Mesenchymal stem cell (in vitro differentiated cells and primary cell): ENCODE measurements around the gene PHF2.
A peak's percentile ranks its signal among the peaks of the same experiment; 100 is the strongest.

Experiments used
- DNase-seq: peaks from one replicate; pipeline ENCODE4 v3.0.0-alpha.2; 2013
- H2AFZ ChIP-seq: one replicate; pipeline ENCODE4 v1.6.1; 2013; ENCODE audit warnings: low read depth, mild to moderate bottlenecking, control low read depth, inconsistent platforms, low read length, moderate library complexity
- H2AK5ac ChIP-seq: 2 replicates; pipeline ENCODE4 v1.6.1; 2013; ENCODE audit warnings: low read length, moderate library complexity, mild to moderate bottlenecking, inconsistent platforms; ENCODE audit not compliant: severe bottlenecking
- H2BK120ac ChIP-seq: one replicate; pipeline ENCODE4 v1.6.1; 2013; ENCODE audit warnings: low read depth, mild to moderate bottlenecking, inconsistent platforms, low read length, moderate library complexity
- H2BK12ac ChIP-seq, 2 experiments: one replicate each; pipeline ENCODE4 v1.6.1; 2013; ENCODE audit warnings: inconsistent platforms in 2 of 2, low read length in 2 of 2, mild to moderate bottlenecking in 2 of 2, moderate library complexity in 2 of 2, control low read depth in 1 of 2
- H2BK15ac ChIP-seq: one replicate; pipeline ENCODE4 v1.6.1; 2013; ENCODE audit warnings: mild to moderate bottlenecking, low read depth, inconsistent platforms; ENCODE audit not compliant: poor library complexity, severe bottlenecking
- H2BK5ac ChIP-seq: 2 replicates; pipeline ENCODE4 v1.6.1; 2013; ENCODE audit warnings: low read depth, mild to moderate bottlenecking, low read length, control low read depth, inconsistent platforms; ENCODE audit not compliant: poor library complexity, severe bottlenecking
- H3K14ac ChIP-seq, 2 experiments: one replicate each; pipeline ENCODE4 v1.6.1; 2013; ENCODE audit warnings: inconsistent platforms in 2 of 2, low read length in 2 of 2, control low read depth in 1 of 2, mild to moderate bottlenecking in 1 of 2, moderate library complexity in 1 of 2
- H3K18ac ChIP-seq, 2 experiments: one replicate each; pipeline ENCODE4 v1.6.1; 2013; ENCODE audit warnings: inconsistent platforms in 2 of 2, low read length in 2 of 2, control low read depth in 1 of 2, low read depth in 1 of 2, mild to moderate bottlenecking in 1 of 2
- H3K23ac ChIP-seq, 2 experiments: one replicate each; pipeline ENCODE4 v1.6.1; 2013; ENCODE audit warnings: inconsistent platforms in 2 of 2, low read length in 2 of 2, mild to moderate bottlenecking in 2 of 2, moderate library complexity in 2 of 2, control low read depth in 1 of 2
- H3K27ac ChIP-seq: 2 replicates; pipeline ENCODE4 v1.5.1; 2013; ENCODE audit warnings: mild to moderate bottlenecking, moderate library complexity, low read length, control low read depth, inconsistent platforms; ENCODE audit not compliant: poor library complexity, severe bottlenecking
- H3K27me3 ChIP-seq, 2 experiments: 2 replicates each; pipeline versions ENCODE4 v1.6.1 to v1.7.0; 2013; ENCODE audit warnings: low read length in 2 of 2, mild to moderate bottlenecking in 2 of 2, moderate library complexity in 2 of 2, control low read depth in 1 of 2, inconsistent platforms in 1 of 2; ENCODE audit not compliant: control insufficient read depth in 1 of 2, insufficient read depth in 1 of 2
- H3K36me3 ChIP-seq, 2 experiments: 2 replicates each; pipeline versions ENCODE4 v1.6.1 to v1.7.0; 2013; ENCODE audit warnings: low read length in 2 of 2, control low read depth in 1 of 2, inconsistent platforms in 1 of 2, low read depth in 1 of 2, mild to moderate bottlenecking in 1 of 2; ENCODE audit not compliant: insufficient read depth in 2 of 2, control insufficient read depth in 1 of 2
- H3K4ac ChIP-seq, 2 experiments: one replicate each; pipeline ENCODE4 v1.6.1; 2013; ENCODE audit warnings: inconsistent platforms in 2 of 2, low read length in 2 of 2, mild to moderate bottlenecking in 2 of 2, moderate library complexity in 2 of 2, control low read depth in 1 of 2, low read depth in 1 of 2
- H3K4me1 ChIP-seq: 2 replicates; pipeline ENCODE4 v1.6.1; 2013; ENCODE audit warnings: low read depth, low read length, control low read depth; ENCODE audit not compliant: control insufficient read depth, insufficient read depth
- H3K4me2 ChIP-seq: 2 replicates; pipeline ENCODE4 v1.6.1; 2013; ENCODE audit warnings: low read length, mild to moderate bottlenecking, inconsistent platforms; ENCODE audit not compliant: poor library complexity, severe bottlenecking
- H3K4me3 ChIP-seq, 2 experiments: 2 replicates each; pipeline versions ENCODE4 v1.5.1 to v1.7.0; 2013; ENCODE audit warnings: low read length in 2 of 2, mild to moderate bottlenecking in 2 of 2, control low read depth in 1 of 2, low read depth in 1 of 2; ENCODE audit not compliant: insufficient read depth in 1 of 2
- H3K79me1 ChIP-seq: replicated peaks from 2 replicates; pipeline ENCODE4 v1.6.1; 2013; ENCODE audit warnings: mild to moderate bottlenecking, control low read depth, low read length, inconsistent platforms; ENCODE audit not compliant: poor library complexity, severe bottlenecking
- H3K9ac ChIP-seq: 2 replicates; pipeline ENCODE4 v1.7.0; 2013; ENCODE audit warnings: mild to moderate bottlenecking, low read length, moderate library complexity
- H3K9me3 ChIP-seq: 2 replicates; pipeline ENCODE4 v1.7.0; 2013; ENCODE audit warnings: mild to moderate bottlenecking, low read length; ENCODE audit not compliant: control insufficient read depth
- H4K8ac ChIP-seq: one replicate; pipeline ENCODE4 v1.6.1; 2013; ENCODE audit warnings: inconsistent platforms, mild to moderate bottlenecking, low read length, moderate library complexity
- H4K91ac ChIP-seq: one replicate; pipeline ENCODE4 v1.6.1; 2013; ENCODE audit warnings: mild to moderate bottlenecking, low read length, inconsistent platforms
- WGBS: methylation state at CpG from one replicate; pipeline ENCODE4 v1.1.7; 2013; ENCODE audit warnings: mixed read lengths; 5-methylcytosine and 5-hydroxymethylcytosine counted together

PHF2 gene

GRCh38 chr9:93594041-93594756 lies 17.8 kb downstream of the PHF2 start:
- peaks cover 0 to 7% of the 10 kb centered on the region in 2 experiments for H3K36me3 ChIP-seq
- H2BK5ac ChIP-seq = no peak overlapping the region
- H2BK15ac ChIP-seq = no peak overlapping the region
- no peak overlapping the region for H2AK5ac ChIP-seq
- no peak for DNase-seq
- H3K18ac ChIP-seq = no peak overlapping the region
- WGBS = 83% methylated on average over 9 of the region's 9 CpGs
- no peak overlapping the region for H2BK120ac ChIP-seq
- H3K4me2 ChIP-seq = no peak overlapping the region
- H3K23ac ChIP-seq = no peak overlapping the region
- H3K9ac ChIP-seq = no peak overlapping the region
- H3K4me1 ChIP-seq = peaks cover 23% of the 10 kb centered on the region
- no peak overlapping the region for H3K4me3 ChIP-seq
- no peaks in the 10 kb centered on the region for H3K27me3 ChIP-seq
- H3K79me1 ChIP-seq = peaks cover 59% of the 10 kb centered on the region
- peak overlapping the region in 1 of 2 experiments; percentile 15 for H2BK12ac ChIP-seq
- H3K4ac ChIP-seq = no peak overlapping the region
- H4K91ac ChIP-seq = no peak overlapping the region
- H3K14ac ChIP-seq = no peak overlapping the region
- H2AFZ ChIP-seq = no peak overlapping the region
- H3K27ac ChIP-seq = no peak overlapping the region
- no peaks in the 10 kb centered on the region for H3K9me3 ChIP-seq
- H4K8ac ChIP-seq = no peak overlapping the region

GRCh38 chr9:93595461-93595860 lies 19.1 kb downstream of the PHF2 start:
- H3K27ac ChIP-seq = no peak overlapping the region
- DNase-seq = no peak
- H3K4me2 ChIP-seq = no peak overlapping the region
- H3K4me1 ChIP-seq = peaks cover 18% of the 10 kb centered on the region
- peaks cover 66% of the 10 kb centered on the region for H3K79me1 ChIP-seq
- H2BK12ac ChIP-seq = no peak overlapping the region
- no peak overlapping the region for H4K8ac ChIP-seq
- no peak overlapping the region for H2BK15ac ChIP-seq
- no peak overlapping the region for H3K4ac ChIP-seq
- no peak overlapping the region for H2AK5ac ChIP-seq
- no peak overlapping the region for H2BK5ac ChIP-seq
- no peak overlapping the region for H2AFZ ChIP-seq
- no peak overlapping the region for H3K9ac ChIP-seq
- H3K9me3 ChIP-seq = no peaks in the 10 kb centered on the region
- H3K23ac ChIP-seq = no peak overlapping the region
- peaks cover 0 to 15% of the 10 kb centered on the region in 2 experiments for H3K36me3 ChIP-seq
- 98% methylated on average over 5 of the region's 5 CpGs for WGBS
- no peak overlapping the region for H4K91ac ChIP-seq
- H3K27me3 ChIP-seq = no peaks in the 10 kb centered on the region
- no peak overlapping the region for H3K4me3 ChIP-seq
- H3K14ac ChIP-seq = no peak overlapping the region
- no peak overlapping the region for H2BK120ac ChIP-seq
- H3K18ac ChIP-seq = no peak overlapping the region

GRCh38 chr9:93595861-93596365 lies 19.5 kb downstream of the PHF2 start:
- no peak for DNase-seq
- H2AFZ ChIP-seq = no peak overlapping the region
- H4K8ac ChIP-seq = no peak overlapping the region
- H3K4ac ChIP-seq = no peak overlapping the region
- no peak overlapping the region for H2BK12ac ChIP-seq
- H3K4me1 ChIP-seq = peaks cover 18% of the 10 kb centered on the region
- no peak overlapping the region for H2BK120ac ChIP-seq
- H3K79me1 ChIP-seq = peaks cover 64% of the 10 kb centered on the region
- H4K91ac ChIP-seq = peak overlapping the region; percentile 18
- no peaks in the 10 kb centered on the region for H3K9me3 ChIP-seq
- WGBS = 71% methylated on average over 5 of the region's 5 CpGs
- no peaks in the 10 kb centered on the region for H3K27me3 ChIP-seq
- H2BK15ac ChIP-seq = no peak overlapping the region
- H3K36me3 ChIP-seq = peaks cover 0 to 15% of the 10 kb centered on the region in 2 experiments
- no peak overlapping the region for H3K4me2 ChIP-seq
- no peak overlapping the region for H3K9ac ChIP-seq
- no peak overlapping the region for H3K4me3 ChIP-seq
- H3K14ac ChIP-seq = no peak overlapping the region
- no peak overlapping the region for H3K18ac ChIP-seq
- H2BK5ac ChIP-seq = no peak overlapping the region
- no peak overlapping the region for H3K23ac ChIP-seq
- no peak overlapping the region for H2AK5ac ChIP-seq
- H3K27ac ChIP-seq = no peak overlapping the region

GRCh38 chr9:93596399-93596798 lies 20.0 kb downstream of the PHF2 start:
- H3K4me1 ChIP-seq = peaks cover 17% of the 10 kb centered on the region
- WGBS = 90% methylated on average over 3 of the region's 4 CpGs
- H2AK5ac ChIP-seq = no peak overlapping the region
- H3K9me3 ChIP-seq = no peaks in the 10 kb centered on the region
- H4K8ac ChIP-seq = no peak overlapping the region
- no peak overlapping the region for H2BK15ac ChIP-seq
- H3K36me3 ChIP-seq = peaks cover 0 to 15% of the 10 kb centered on the region in 2 experiments
- H3K4me2 ChIP-seq = no peak overlapping the region
- H3K27ac ChIP-seq = no peak overlapping the region
- H3K79me1 ChIP-seq = peaks cover 63% of the 10 kb centered on the region
- H4K91ac ChIP-seq = no peak overlapping the region
- H2AFZ ChIP-seq = no peak overlapping the region
- H3K23ac ChIP-seq = no peak overlapping the region
- H2BK12ac ChIP-seq = no peak overlapping the region
- no peak overlapping the region for H3K14ac ChIP-seq
- no peak overlapping the region for H2BK120ac ChIP-seq
- H3K27me3 ChIP-seq = no peaks in the 10 kb centered on the region
- no peak overlapping the region for H2BK5ac ChIP-seq
- DNase-seq = no peak
- no peak overlapping the region for H3K4me3 ChIP-seq
- no peak overlapping the region for H3K18ac ChIP-seq
- no peak overlapping the region for H3K4ac ChIP-seq
- no peak overlapping the region for H3K9ac ChIP-seq
